ENCODE measurements around the gene THAP7. TPM values are rescaled to one million over a fixed set of nuclear protein-coding genes. Genes with fewer than 3 reads are reported as not detected.

Gene THAP7
- total and polyA plus RNA-seq, 2 of the 4 experiments (the other 2 are of a cell fraction), result 14.2 to 19.8 TPM

- in situ Hi-C loops (cut with MboI; ENCODE audit: low sequenced_read_pairs), result no loop called here
- Histone ChIP-seq H2AFZ (replicated peaks; ENCODE audit: low read length, poor library complexity) (no peak overlapping the region), H4K20me1 (ENCODE audit: insufficient read depth, low read length) (no peaks in the 10 kb centered on the region), H3K14ac (replicated peaks; ENCODE audit: low read depth, low read length) (no peak overlapping the region), H3K23ac (ENCODE audit: low read depth, low read length) (no peak overlapping the region), H3K9ac (ENCODE audit: low read depth, low read length) (no peak overlapping the region), H3K36me3 (ENCODE audit: control insufficient read depth, insufficient read depth, low read length) (no peaks in the 10 kb centered on the region), H3K9me1 (ENCODE audit: insufficient read depth, low read length) (no peaks in the 10 kb centered on the region), H4K8ac (ENCODE audit: low read depth in 2 of 2, low read length in 2 of 2) (no peak overlapping the region), H3K79me1 (ENCODE audit: low read depth in 1 of 2, low read length in 2 of 2) (no peaks in the 10 kb centered on the region), H3K4me1 (ENCODE audit: control insufficient read depth, insufficient read depth, low read length) (peaks cover 3% of the 10 kb centered on the region; the same call in 1 of the 2 replicates), H3K56ac (ENCODE audit: extremely low read depth, insufficient read depth, low read length) (no peak overlapping the region), H2AK5ac (ENCODE audit: low read depth, low read length) (no peak overlapping the region), H2BK15ac (ENCODE audit: low read depth, low read length) (no peak overlapping the region), H4K5ac (ENCODE audit: low read depth, low read length) (no peak overlapping the region), H2BK120ac (ENCODE audit: low read depth, low read length) (no peak overlapping the region), H3K27ac (ENCODE audit: insufficient read depth, low read length) (no peak overlapping the region), H3K4me3 (ENCODE audit: insufficient read depth, low read depth, low read length) (no peak overlapping the region), H3K27me3 (ENCODE audit: control insufficient read depth, insufficient read depth, low read length) (peaks cover 34% of the 10 kb centered on the region), H3K4ac (ENCODE audit: low read depth, low read length) (no peak overlapping the region), H2BK20ac (ENCODE audit: low read depth, low read length) (no peak overlapping the region), H3K18ac (ENCODE audit: low read depth, low read length) (no peak overlapping the region), H2AK9ac (replicated peaks; ENCODE audit: low read depth, low read length, poor library complexity) (no peak overlapping the region), H2BK5ac (ENCODE audit: low read depth, low read length, poor library complexity, severe bottlenecking) (no peak overlapping the region), H3K9me3 (ENCODE audit: control insufficient read depth, insufficient read depth, low read length) (no peaks in the 10 kb centered on the region), H4K91ac (ENCODE audit: insufficient read depth, low read depth, low read length) (no peak overlapping the region), H3K4me2 (ENCODE audit: low read depth, low read length) (no peak overlapping the region)
- DNase-seq (no peak), ATAC-seq (ENCODE audit: low read depth) (no peak)
- intact Hi-C loops (cut with micrococcal nuclease), result no loop called here
- dilution Hi-C loops (cut with HindIII; ENCODE audit: low sequenced_read_pairs, unreplicated experiment), result no loop called here
- 55% methylated on average over 9 of the region's 12 CpGs; no CpG with 5 or more reads in 1 of the 2 experiments for WGBS, 2 experiments (ENCODE audit: extremely low coverage in 2 of 2, insufficient read length in 1 of 2)
- TF ChIP-seq, protein P1, sequence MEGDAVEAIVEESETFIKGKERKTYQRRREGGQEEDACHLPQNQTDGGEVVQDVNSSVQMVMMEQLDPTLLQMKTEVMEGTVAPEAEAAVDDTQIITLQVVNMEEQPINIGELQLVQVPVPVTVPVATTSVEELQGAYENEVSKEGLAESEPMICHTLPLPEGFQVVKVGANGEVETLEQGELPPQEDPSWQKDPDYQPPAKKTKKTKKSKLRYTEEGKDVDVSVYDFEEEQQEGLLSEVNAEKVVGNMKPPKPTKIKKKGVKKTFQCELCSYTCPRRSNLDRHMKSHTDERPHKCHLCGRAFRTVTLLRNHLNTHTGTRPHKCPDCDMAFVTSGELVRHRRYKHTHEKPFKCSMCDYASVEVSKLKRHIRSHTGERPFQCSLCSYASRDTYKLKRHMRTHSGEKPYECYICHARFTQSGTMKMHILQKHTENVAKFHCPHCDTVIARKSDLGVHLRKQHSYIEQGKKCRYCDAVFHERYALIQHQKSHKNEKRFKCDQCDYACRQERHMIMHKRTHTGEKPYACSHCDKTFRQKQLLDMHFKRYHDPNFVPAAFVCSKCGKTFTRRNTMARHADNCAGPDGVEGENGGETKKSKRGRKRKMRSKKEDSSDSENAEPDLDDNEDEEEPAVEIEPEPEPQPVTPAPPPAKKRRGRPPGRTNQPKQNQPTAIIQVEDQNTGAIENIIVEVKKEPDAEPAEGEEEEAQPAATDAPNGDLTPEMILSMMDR (conservative IDR thresholded peaks at IDR 0.05; ENCODE audit: low read depth, low read length), result no peak
- TF ChIP-seq POLR2A (IDR thresholded peaks at IDR 0.05; ENCODE audit: low read depth, low read length), result no peak
- TF ChIP-seq MAFK (IDR thresholded peaks at IDR 0.05; ENCODE audit: low read depth, low read length), result no peak
- no peak for TF ChIP-seq MXI1 (IDR thresholded peaks at IDR 0.05; ENCODE audit: borderline replicate concordance, low read depth, low read length)
- no peak for TF ChIP-seq SMC3 (IDR thresholded peaks at IDR 0.05; ENCODE audit: low read depth, low read length)
- TF ChIP-seq FOS (IDR thresholded peaks at IDR 0.05; ENCODE audit: low read depth, low read length), result no peak
- no peak for TF ChIP-seq RFX5 (IDR thresholded peaks at IDR 0.05; ENCODE audit: low read depth, low read length)
- no peak for TF ChIP-seq CHD1 (IDR thresholded peaks at IDR 0.05; ENCODE audit: low read depth, low read length)
- no peak for TF ChIP-seq RCOR1 (IDR thresholded peaks at IDR 0.05; ENCODE audit: insufficient replicate concordance, low read length)
- TF ChIP-seq NFE2L2 (IDR thresholded peaks at IDR 0.05; ENCODE audit: low read depth, low read length), result no peak
- TF ChIP-seq RAD21 (IDR thresholded peaks at IDR 0.05; ENCODE audit: low read length), result no peak
- TF ChIP-seq CEBPB (IDR thresholded peaks at IDR 0.05; ENCODE audit: low read depth, low read length), result no peak
- TF ChIP-seq BHLHE40 (IDR thresholded peaks at IDR 0.05; ENCODE audit: low read depth, low read length), result no peak
- no peak for TF ChIP-seq MAZ (IDR thresholded peaks at IDR 0.05; ENCODE audit: borderline replicate concordance, low read depth, low read length)
- TF ChIP-seq, protein P2, sequence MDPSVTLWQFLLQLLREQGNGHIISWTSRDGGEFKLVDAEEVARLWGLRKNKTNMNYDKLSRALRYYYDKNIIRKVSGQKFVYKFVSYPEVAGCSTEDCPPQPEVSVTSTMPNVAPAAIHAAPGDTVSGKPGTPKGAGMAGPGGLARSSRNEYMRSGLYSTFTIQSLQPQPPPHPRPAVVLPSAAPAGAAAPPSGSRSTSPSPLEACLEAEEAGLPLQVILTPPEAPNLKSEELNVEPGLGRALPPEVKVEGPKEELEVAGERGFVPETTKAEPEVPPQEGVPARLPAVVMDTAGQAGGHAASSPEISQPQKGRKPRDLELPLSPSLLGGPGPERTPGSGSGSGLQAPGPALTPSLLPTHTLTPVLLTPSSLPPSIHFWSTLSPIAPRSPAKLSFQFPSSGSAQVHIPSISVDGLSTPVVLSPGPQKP (IDR thresholded peaks at IDR 0.05; ENCODE audit: borderline replicate concordance, low read depth, low read length), result no peak
- no peak for TF ChIP-seq USF2 (IDR thresholded peaks at IDR 0.05; ENCODE audit: low read depth, low read length)
- no TSS peak for BruUV-seq (replicated peaks)
- POLR2A ChIA-PET (ENCODE audit: unreplicated experiment), result no interaction called here
- CTCF ChIA-PET, result no interaction called here
Observed at GRCh38 chr22:21029486-21030025, 27.6 kb upstream of the THAP7 start.
